Left forelimb (tissue), 1 donor: ENCODE results near the gene HEPACAM2.

Experiments
- DNase-seq: peaks from one replicate; pipeline ENCODE4 v3.0.0-alpha.2; 2018; ENCODE audit warnings: low spot score

The HEPACAM2 gene

DNA sequence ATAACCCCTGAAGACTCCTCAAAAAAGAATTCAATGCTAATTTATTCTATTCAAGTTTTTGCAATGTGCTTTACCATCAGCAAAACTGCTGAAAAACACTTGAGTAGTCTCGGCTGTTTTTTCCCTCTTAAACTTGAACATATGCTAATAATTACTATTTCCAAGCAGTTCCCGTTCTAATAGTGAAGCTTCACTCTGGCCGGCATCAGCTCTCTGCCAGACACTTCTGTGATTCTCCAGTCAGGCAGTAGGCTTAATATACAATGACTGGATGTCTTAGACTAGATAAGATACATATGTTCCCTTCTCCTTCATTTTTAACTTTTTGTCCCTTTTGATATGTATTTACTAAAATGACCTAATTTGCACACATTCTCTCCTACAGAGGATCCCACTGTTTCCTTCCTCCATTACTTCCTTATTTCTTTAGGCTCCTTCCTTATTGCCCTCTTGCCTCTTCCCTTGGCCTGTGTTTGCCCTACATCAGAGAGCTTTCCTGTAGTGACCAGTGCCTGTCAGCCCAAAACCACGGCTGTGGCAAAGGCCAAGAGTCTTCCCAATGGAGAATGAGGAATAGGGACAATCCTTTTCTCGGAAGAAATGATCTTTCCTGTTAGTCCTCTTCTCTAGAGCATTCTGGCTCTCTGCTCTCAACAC, 23.5 kb downstream of the HEPACAM2 start:
- no peak for DNase-seq

DNA sequence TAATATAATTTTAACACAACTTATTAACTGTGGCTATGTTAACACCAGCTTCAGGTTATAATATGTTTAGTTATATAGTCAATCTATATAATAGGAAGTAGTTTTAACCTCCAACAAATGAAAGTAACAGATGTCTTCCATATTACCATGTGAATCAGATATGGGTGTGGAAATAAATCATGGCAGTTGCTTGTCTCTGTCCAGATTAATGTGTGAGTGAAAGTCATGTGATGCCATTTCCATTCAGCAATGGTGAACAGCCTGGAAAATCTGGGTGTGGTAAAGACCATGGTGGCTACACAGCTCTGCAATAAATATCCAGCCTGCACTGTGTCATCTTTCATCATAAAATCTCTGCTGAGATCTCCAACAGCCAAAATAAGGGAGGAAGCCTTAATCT, 27.8 kb downstream of the HEPACAM2 start:
- DNase-seq, result no peak

DNA sequence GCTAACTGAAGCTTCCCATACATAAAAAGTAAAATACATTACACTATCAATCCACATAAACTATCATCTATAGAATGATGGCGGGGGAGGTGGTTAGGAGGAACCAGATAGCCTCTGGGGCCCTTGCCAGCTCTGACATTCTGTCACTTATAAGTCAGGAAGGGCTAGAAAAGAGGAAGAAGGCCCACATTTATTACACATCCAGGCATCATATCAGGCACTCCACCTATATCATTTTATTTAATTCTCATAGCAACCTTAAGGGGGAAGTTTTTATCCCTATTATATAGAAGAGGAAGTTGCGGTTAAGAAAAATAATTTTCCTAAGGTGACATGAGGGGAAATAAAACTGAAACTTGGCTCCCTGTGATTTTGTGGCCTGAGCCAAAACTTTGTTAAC, 29.9 kb downstream of the HEPACAM2 start:
- no peak for DNase-seq

DNA sequence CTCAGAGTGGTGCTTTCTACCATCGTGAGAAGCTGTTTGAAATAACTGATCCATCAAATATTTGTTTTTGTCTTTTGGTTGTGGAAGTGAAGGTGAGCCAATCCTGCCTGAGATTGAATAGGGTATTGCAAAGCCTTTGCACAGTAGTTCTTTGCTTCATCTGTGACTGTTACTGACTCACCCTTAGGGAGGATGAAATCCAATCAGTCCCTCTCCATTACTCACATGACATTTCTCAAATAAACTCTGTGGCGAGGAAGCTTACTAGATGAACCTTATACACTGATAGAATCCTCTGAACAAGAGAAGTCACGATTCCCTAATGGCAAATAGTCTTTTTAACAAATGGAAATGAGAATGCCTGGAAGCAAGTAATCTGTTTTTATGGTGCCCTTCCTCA, 31.9 kb downstream of the HEPACAM2 start:
- no peak for DNase-seq

DNA sequence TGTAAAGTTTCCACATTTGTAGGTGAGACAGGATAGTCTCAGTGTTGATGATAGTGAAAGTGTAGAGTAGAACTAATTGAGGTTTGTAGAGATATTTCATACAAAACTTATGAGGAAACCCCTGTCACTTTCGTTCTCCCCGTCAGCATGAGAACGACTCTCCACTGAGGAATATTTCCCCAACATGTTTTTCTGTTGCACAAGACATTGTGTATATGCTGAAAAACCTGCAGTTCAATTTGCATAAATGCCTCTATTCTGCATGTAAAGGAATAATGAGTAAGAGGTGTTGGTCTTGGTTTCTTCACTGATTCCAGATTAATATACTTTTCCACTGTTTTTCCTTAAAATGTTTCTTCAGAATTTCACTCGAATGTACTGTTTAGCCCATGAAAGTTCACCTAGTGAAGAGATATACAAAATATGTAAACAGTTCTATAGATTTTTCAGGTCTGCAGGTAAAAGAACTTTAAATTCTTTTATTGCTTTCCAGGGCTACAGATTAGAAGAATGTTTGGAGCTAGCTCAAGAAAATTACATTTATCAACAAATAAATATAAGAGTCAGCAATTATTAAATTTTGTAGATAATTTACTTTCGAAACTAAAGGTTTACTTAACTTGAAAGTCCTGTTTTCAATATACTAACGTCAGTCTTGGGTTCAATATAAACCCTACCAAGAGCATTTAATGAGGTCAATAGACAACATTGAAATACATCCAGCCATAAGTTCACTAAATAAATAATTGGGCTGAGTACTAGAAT, 37.2 kb downstream of the HEPACAM2 start:
- DNase-seq, result no peak

DNA sequence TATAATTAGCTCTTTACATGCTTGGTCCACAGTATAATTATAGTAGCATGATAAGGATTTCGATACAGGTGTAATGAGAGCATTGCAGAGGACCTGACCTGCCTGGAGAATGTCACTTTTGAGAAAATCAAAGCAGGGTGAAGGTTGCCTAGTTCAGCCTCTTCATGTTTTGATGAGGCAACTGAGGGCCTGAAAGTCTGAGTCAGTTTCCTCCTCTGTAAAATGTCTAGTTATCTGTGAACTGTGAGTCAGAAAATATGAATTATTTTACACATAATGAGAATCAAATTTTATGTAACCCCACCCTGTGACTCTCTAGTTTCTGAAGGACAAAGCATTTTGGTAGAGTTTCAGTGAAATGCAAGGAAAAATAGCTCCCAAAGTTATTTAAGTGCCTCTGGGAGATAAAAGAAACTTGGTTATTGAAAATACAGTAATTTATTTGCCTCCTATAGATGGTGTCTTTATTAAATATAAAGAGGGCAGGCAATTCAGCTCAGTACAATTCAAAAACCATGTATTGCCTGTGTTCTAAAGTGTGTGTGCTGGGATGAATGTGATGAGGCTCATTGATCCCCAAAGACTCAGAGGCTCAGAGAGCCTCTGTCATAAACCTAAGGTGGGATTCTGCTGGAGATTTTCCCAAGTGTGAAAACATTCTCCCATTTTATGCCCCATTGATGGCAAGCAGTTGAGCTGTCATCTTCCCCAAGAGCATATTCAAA, 40.8 kb downstream of the HEPACAM2 start:
- no peak for DNase-seq

DNA sequence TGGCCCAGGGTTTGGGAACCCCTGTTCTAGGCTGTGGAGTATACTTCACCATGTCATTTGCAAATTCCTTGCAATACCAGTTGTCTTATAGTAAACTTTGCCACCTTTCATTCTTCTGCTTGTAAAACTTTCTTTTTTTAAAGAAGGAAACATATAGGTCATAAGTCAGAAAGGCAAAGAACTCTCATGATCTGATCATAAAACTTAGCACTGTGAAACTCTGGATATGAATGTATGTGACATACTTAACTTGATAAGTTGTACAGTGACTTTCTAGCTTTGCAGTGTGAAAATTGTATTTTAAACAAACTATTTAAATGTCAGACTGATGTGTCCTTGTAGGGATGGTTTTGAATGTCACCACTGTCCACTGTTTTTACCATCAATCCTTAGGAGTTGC, 47.1 kb downstream of the HEPACAM2 start:
- no peak for DNase-seq

DNA sequence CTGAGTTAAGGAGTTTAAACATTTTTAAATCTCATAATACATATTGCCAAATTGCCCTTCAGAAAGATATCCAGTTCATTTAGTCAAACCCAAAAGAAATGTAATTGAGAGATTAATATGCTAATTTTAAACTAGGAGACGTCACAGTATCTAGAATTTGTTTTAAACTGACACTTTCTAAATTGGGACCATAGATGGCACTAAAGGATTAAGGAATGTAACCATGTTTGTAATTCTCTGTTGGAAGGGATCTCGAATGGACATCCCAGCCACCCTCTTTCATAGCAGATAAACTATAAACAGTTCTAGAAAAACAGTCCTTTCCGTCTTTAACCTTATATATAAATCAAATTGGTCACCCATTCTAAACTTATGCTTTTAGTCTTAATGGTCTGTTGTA, 48.1 kb downstream of the HEPACAM2 start:
- no peak for DNase-seq

DNA sequence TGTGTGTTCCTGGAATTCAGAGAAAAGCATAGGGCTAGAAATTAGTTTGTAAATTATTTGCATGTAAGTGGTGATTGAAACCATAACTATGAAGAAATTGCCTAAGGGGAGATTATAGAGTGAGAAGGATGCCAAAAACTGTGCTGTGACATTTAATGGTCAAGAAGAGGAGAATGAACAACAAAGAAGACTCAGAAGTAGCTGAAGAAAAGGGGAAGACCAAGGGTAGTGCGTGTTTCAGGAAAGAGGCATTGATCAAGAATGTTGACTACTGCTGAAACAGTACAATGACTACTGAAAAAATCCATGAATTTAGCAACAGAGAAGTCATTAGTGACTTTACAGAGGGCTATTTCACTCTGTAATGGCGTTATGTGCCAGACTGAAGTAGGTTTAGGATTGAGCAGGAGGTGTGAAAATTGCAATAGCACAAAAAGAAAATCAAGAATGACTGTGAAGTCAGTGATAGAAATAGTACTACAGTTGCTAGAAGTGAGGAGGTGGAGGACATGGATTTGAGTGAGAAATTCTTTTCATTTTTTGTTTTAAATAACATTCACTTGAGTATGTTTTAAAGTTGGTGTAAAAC, 49.2 kb downstream of the HEPACAM2 start:
- no peak for DNase-seq

DNA sequence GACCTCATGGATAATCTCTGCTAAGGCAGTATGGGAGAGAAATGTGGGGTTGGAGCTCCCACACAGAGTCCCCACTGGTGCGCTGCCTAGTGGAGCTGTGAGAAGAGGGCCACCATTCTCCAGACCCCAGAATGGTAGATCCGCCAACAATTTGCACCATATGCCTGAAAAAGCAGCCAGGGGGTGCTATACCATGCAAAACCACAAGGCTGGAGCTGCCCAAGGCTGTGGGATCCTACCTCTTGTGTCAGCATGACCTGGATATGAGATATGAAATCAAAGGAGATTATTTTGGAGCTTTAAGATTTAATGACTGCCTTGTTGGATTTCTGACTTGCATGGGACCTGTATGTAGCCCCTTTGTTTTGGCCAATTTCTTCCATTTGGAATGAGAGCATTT, 51.0 kb downstream of the HEPACAM2 start:
- DNase-seq, result no peak

DNA sequence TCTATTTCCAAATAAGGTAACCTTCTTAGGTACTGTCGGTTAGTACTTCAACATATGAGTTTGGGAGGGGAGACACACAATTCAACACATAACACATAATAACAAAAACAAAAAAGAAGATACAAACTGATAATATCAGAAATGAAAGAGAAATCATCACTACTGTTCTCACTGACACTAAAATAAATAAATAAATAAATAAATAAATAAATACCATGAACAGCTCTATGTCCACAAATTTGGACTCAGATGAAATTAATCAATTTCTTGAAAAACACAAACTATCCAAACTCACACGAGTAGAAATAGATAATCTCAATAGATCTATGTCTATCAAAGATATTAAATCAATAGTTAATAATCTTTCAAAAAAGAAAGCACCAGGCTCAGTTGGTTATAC, 53.6 kb downstream of the HEPACAM2 start:
- DNase-seq, result no peak

DNA sequence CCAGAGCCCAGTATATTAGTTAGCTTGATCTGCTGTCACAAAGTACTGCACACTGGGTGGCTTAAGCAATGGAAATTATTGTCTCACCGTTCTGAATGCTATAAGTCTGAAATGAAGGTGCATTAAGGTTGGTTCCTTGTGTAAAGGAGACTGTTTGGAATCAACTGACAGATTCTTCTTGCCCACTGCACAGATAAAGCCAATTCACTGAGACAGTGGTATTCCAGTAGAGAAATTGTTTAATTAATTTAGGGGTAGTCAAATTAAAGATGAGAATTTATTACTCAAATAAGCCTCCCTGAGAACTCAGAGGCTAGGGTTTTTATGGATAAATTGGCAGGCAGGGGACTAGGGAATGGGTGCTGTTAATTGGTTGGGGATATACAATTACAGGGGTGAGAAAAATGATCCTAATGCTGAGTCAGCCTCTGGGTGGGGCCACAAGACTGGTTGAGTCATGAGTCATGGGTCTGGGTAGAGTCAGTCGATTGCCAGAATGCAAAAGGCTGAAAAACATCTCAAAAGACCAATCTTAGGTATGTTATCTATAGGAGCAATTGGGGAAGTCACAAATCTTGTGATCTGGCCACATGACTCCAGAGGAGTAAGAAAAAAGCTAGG, 54.6 kb downstream of the HEPACAM2 start:
- DNase-seq, result no peak

DNA sequence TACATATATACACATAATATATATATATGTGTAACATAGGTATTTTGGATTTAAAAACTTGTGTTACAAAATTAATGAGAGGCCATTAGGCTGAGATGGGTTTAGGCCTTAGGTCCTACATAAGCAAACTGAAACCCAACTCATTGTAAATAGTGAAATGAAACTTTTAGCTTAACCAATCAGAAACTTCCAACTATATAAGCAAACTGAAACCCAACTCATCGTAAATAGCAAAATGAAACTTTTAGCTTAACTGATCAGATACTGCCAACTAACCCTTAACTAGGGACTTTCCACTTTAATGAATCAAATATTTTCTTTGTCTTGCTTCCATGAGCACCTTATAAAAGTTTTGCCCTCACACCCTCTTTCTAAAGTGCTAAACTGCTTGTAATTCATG, 60.8 kb downstream of the HEPACAM2 start:
- DNase-seq, result no peak

DNA sequence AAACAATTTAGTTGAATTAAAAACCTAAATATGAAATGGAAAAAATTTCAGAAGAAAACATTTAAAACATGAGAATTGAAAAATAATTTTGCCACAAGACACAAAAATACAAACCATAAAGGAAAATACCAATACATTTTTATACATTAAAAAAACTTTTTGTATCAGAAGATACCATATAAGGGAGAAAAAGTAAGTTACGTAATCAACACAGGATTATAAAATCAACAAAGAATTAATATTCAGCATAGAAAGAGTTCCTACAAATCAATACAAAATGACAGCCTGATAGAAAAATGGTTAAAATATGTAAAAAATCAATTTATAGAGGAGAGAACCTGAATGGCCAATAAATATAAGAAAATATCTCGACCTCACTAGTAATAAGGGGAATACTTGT, 61.5 kb downstream of the HEPACAM2 start:
- DNase-seq, result no peak

DNA sequence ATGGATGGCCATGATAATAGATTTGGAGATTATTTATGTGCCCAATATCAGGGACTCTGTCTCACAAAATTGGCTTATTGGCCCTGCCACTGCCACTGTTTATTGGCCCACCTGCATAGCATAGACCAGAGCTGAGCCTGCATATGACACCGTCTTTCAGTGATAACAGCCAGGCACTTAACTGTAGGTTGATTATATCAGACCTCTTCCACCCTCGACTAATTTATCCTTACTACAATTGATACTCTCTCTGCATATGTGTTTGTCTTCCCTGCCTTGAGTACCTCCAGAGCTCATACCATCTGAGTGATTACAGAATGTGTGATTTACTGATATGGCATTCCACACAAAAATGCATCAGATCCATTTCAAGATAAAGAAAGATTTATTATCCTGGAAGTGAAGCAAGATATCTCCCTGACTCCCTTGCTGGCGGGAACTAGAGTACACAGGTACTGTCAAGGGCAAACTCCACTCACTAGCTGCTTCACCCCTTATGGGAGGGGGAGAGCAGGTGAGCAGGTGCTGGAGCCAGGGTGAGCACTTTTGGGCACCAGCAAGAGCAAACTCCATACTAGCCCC, 65.0 kb downstream of the HEPACAM2 start:
- no peak for DNase-seq

DNA sequence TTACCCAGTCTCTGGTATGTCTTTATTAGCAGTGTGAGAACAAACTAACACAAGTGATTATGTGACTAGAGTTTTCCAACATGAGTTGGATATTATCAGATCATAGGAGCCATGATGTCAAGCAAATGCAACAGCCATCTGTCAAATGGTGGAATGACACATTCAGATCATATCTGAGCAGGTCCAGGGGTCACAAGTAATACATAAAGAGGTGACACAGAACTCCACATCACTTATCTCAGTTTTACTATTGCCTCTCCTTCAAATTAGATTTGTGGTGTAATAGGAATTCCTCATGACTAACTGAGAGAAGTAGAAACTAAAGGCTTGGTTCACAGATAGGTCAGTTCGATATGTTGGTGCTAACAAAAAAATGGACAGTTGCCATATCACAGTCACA, 65.9 kb downstream of the HEPACAM2 start:
- no peak for DNase-seq

DNA sequence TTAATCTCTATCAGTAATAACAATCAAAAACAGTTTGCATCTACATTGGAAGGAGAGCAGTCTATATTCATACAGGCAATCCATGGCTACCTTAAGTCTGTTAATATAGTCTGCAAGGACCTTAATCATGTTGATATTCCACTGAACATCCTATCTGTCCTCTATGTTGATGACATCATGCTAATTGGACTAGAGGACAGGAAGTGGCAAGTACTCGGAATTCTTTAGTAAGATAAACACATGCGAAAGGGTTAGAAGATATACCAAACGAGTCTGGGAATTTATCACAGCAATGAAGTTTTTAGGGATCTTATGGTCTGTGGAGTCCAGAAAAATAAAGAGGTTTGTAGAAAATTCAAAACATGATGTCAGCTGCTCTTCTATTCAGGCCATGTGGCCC, 66.8 kb downstream of the HEPACAM2 start:
- DNase-seq, result no peak

DNA sequence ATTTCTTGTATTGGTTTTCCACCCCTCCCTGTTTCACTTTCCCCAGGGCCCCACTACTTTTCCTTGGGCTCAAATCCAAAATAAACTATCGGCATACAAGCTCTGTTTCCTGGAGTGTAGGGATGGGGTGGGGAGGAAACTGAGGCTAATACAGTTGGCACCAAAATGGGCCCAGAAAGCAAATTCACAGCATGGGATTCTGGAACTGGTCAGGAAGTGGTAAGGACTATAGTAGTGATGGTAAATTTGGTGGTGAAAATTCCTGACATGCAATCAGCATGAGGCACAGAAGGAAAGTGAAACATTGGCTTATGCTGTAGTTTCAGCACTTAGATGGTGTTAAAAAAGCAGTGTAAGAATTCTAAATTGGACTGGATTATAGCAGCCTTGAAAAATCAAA, 69.4 kb downstream of the HEPACAM2 start:
- DNase-seq, result no peak

DNA sequence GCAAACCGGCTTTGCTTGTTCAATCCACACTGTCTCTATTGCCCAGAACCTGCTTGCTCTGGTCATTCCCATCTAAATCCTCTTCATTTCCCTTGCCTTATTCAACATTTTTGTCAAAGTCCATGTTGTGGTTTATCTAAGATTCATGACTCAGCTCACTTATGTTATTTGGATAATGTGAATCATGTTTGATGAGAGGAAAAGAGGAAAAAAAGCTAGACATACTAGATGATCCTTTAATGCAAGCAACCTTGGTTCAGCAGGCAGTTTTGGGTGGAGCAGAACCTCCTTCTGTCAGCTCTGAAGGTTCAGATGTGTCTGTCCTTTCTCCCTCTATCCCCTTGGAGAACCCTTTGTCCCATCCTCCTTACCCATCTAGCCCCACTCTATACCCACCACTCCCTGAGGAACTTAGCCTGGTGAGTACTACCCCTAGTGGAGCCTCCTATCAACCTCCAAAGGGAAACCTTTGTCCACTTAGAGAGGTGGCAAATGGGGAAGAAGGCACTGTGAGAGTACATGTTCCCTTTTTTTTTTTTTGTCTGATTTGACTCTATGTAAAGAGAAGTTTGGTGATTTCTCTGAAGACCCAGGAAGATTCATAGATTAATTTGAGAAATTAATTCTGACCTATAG, 76.0 kb downstream of the HEPACAM2 start:
- no peak for DNase-seq

DNA sequence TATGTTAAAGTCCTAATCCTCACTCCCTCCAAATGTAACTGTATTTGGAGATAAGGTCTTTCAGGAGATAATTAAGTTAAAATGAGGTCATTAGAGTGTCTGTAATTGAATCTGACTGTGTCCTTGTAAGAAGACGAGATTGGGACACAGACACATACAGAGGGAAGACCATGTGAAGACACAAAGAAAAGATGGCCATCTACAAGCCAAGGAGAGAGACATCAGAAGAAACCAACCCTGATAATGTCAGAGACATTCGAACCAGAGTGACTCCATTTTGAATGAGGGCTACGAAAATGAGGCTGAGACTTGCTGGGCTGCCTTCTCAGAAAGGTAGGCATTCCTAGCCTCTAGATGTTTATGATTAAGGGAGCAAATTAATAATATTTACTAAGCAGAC, 77.5 kb downstream of the HEPACAM2 start:
- DNase-seq, result no peak

DNA sequence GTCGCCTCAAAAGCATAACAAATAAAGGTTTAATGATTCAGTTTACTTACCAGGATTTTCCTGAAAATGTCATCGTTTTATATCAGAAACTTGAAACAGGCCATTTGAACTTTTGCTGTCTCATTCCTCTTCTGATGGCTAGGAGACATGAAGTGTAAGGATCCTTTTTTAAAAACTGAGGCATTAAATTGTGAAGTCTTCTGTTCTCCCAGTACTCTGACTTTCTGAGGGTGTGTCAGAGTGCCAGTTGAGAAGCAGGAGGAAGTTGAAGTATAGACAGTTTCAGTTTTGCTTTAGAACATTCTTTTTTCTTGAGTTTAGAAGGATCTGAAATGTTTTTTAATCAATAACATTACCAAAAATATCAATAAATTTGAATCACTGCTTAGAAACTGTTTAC, 78.1 kb downstream of the HEPACAM2 start, which contains the start of gene SAMD9L:
TSS of gene SAMD9L (minus strand) at position 242 of the 400 bp plus-strand sequence. CDS start 12,414 bp downstream, outside the sequence.
- DNase-seq, result no peak
